SJCRH30 (cell line): ENCODE data around the gene CCDC14. TPM values are rescaled to one million over a fixed set of nuclear protein-coding genes. Genes with fewer than 3 reads are reported as not detected.
"Not testable (repeated sequence)": the region's sequence is repeated elsewhere in the genome, so short reads cannot be mapped to it uniquely, and the experiment has no call there.

Experiments used
- DNase-seq, 2 experiments: peaks; one replicate each; pipeline ENCODE4 v3.0.0-alpha.2; 2015 to 2020
- H3K27ac ChIP-seq: fragments of 250-450 bp; sonication (Bioruptor Pico); 2 replicates; pipeline ENCODE4 v1.5.1; 2020; ENCODE audit warnings: mild to moderate bottlenecking, moderate library complexity
- H3K27me3 ChIP-seq: fragments of 250-450 bp; sonication (Bioruptor Pico); 2 replicates; pipeline ENCODE4 v1.5.1; 2020; ENCODE audit warnings: mild to moderate bottlenecking, moderate library complexity
- H3K36me3 ChIP-seq: fragments of 250-450 bp; sonication (Bioruptor Pico); 2 replicates; pipeline ENCODE4 v1.5.1; 2020; ENCODE audit warnings: mild to moderate bottlenecking, moderate library complexity
- H3K4me1 ChIP-seq: fragments of 250-450 bp; sonication (Bioruptor Pico); 2 replicates; pipeline ENCODE4 v1.5.1; 2020; ENCODE audit warnings: mild to moderate bottlenecking, moderate library complexity
- H3K4me3 ChIP-seq: fragments of 250-450 bp; sonication (Bioruptor Pico); 2 replicates; pipeline ENCODE4 v1.5.1; 2020; ENCODE audit warnings: mild to moderate bottlenecking, moderate library complexity
- H3K9me3 ChIP-seq: fragments of 250-450 bp; sonication (Bioruptor Pico); replicated peaks from 2 replicates; pipeline ENCODE4 v1.5.1; 2020; ENCODE audit warnings: mild to moderate bottlenecking, moderate library complexity
- total RNA-seq: library from RNA; depleted of rRNA; stranded (reverse); fragments of >200 nt; shearing (Covaris generic); gene quantifications from 2 replicates; pipeline ENCODE4 v1.2.3, GENCODE V29; 2014; rRNA removed

The CCDC14 gene, protein sequence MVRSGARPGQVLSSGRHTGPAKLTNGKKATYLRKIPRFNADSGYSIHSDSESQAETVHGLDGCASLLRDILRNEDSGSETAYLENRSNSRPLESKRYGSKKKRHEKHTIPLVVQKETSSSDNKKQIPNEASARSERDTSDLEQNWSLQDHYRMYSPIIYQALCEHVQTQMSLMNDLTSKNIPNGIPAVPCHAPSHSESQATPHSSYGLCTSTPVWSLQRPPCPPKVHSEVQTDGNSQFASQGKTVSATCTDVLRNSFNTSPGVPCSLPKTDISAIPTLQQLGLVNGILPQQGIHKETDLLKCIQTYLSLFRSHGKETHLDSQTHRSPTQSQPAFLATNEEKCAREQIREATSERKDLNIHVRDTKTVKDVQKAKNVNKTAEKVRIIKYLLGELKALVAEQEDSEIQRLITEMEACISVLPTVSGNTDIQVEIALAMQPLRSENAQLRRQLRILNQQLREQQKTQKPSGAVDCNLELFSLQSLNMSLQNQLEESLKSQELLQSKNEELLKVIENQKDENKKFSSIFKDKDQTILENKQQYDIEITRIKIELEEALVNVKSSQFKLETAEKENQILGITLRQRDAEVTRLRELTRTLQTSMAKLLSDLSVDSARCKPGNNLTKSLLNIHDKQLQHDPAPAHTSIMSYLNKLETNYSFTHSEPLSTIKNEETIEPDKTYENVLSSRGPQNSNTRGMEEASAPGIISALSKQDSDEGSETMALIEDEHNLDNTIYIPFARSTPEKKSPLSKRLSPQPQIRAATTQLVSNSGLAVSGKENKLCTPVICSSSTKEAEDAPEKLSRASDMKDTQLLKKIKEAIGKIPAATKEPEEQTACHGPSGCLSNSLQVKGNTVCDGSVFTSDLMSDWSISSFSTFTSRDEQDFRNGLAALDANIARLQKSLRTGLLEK
- total RNA-seq, result 48.3 and 83.7 TPM in 2 replicates

DNA sequence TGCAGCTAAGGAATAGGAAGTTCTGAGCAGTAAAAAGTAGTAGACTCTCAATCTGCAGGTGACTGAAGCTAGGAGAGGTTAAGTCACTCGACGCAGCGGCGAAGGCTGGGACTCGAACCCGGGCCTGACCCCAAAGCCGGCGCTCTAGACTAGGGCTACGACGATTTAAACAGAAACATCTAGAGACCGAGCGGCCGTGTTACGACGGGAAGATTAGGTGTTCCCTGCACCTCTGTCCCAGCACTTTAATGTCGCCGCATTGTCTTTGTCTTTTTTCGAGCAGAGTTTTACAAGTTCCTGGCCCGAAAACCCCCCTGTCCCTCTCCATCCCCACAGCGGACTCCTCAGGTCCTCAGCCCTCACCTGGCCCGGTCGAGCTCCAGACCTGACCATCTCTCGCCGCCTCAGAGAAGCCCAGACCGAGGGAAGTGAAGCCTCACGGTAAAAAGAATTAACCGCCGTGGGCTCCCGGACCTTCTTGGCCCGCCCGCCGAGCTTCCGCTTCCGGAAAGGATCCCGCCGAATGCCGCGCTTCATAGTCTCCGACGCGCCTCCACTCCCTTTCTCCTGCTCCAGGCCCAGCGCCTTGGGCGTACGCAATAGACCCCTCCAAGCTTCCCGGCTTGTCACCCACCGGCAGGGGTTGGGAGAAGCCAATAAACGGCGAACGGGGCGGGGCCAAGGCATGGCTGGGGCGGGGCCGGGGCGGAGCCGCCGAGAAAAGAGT is at the start of gene CCDC14:
TSS of gene CCDC14 (minus strand) at position 449 of the 727 bp plus-strand sequence. CDS start at position 393, 56 bp downstream.
- no peaks in the 10 kb centered on the region for H3K9me3 ChIP-seq
- no peaks in the 10 kb centered on the region for H3K4me1 ChIP-seq
- H3K27ac ChIP-seq, result peak within 1 kb of the TSS; percentile 77
- peak; percentile 99 for DNase-seq
- H3K4me3 ChIP-seq, result peak within 1 kb of the TSS; percentile 82
- H3K36me3 ChIP-seq, result peaks cover 8% of the 10 kb centered on the region
- no peaks in the 10 kb centered on the region for H3K27me3 ChIP-seq

DNA sequence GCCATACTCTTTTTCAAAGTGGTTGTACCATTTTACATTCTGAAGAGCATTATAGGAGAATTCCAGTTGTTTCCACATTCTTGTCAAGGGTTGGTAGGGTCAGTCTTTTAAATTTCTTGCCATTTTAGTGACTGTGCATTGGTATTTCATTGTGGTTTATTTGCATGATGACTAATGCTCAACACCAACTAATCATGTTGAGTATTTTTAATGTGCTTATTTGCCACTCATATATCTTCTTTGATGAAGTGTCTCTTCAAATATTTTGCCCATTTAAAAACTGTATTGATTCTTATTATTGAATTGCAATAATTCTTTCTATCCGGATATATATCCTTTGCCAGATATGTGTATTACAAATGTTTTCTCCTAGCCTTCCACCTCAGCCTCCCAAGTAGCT is 47.3 kb upstream of the CCDC14 start:
- H3K27ac ChIP-seq, H3K4me3 ChIP-seq, H3K27me3 ChIP-seq, H3K36me3 ChIP-seq, H3K4me1 ChIP-seq, H3K9me3 ChIP-seq, DNase-seq: not testable (repeated sequence)

DNA sequence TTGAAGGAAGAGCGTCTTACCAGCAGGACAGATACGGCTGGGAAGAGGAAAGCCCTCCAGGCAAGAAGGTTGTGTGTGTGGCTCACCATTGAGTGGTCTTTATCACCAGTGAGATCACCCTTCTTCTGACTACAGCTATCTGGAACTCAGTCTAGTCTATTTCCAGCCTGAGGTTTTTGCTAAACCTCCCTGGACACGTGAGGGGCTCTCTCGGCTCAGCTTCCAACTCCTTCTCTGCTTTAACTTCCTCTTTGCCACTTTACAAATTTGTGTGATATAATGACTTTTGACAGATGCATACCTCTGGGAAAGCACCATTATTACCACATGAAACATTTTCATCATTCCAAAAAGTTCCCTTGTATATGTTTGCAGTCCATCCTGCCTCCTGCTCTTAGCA is 46.2 kb upstream of the CCDC14 start:
- Histone ChIP-seq H3K9me3 (no peaks in the 10 kb centered on the region), H3K4me1 (no peaks in the 10 kb centered on the region), H3K36me3 (no peaks in the 10 kb centered on the region), H3K4me3 (no peak overlapping the region), H3K27ac (no peak overlapping the region), H3K27me3 (no peaks in the 10 kb centered on the region)
- peak; percentile 17 to 26 for DNase-seq

DNA sequence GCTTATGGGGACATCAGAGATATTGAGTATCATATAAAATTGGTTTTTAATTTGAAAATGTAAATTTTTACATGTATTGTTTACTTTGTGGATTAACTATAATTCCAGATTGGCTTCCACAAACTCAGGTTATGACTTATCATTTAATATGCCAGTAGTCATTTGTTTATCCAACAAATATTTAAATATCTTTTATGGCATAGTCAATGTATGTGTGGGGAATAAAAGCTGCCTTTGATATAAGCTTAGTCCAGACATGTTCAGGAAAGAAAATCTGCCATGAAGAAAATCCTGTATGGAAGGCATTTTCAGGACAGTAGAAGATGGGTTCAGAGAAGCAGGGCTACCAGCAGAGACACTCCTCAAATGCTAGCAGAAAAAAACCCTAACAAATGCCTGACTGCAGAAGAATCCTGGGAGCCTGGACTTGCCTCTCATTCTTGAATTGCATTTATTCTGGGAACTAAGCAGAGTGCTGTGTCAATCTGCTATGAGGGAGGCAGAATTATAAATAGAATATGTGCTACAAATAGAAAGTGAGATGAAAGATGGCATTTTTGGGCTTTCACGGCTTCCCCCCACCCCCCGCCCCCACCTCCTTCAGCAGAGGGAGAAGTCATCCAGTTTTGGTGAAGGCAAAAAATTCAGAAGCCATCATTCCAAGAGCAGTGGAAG is 41.5 kb upstream of the CCDC14 start:
- not testable (repeated sequence) for DNase-seq, H3K27me3 ChIP-seq

DNA sequence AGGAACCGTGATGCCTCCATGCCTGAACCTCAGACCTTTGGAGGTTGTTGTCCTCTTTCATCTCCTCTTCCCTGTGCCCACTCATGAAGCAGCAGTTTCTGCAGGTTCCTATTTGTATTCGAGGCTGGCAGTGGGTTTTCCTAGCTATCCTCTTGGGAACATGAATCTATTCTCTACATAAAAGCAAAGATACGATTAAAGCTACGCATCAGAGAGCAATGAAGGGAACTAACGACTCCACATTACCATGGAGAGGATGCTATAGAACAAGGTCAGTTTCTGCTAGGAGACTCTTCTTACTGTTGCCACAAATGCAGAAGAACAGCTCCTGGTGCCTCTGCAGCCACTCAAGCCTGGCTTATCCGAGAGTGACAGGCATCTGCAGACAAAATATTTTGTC is 40.3 kb upstream of the CCDC14 start:
- not testable (repeated sequence) for DNase-seq, H3K27ac ChIP-seq, H3K27me3 ChIP-seq, H3K4me1 ChIP-seq, H3K4me3 ChIP-seq, H3K36me3 ChIP-seq
- 0 out of 2 replicates have a peak, but pooled peaks cover 10% of the 10 kb centered on the region for H3K9me3 ChIP-seq

More for the DNA sequence above, 41.5 kb upstream of the CCDC14 start:
- not testable (repeated sequence) for H3K4me3 ChIP-seq, H3K9me3 ChIP-seq, H3K27ac ChIP-seq, H3K4me1 ChIP-seq, H3K36me3 ChIP-seq

DNA sequence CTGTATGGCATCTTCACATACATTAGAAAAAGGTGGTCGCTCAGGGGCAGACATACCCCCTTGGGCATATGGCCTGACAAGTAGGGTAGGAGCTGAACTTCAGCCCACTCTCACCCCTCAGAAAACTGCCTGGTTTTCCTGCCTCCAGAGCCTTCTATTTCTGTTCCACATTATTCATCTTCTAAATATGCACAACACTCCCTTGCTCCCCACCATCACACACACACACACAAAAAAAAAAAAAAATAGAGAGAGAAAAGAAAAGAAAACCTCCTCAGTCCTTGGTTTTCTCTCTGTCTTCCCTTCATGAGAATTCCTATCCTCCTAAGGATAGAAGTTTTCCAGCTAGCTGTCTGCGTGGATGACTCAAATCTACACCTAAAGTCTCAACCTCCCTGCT is 36.5 kb upstream of the CCDC14 start:
- Histone ChIP-seq H3K27me3 (no peaks in the 10 kb centered on the region), H3K9me3 (0 out of 2 replicates have a peak, but pooled peaks cover 10% of the 10 kb centered on the region), H3K4me1 (no peaks in the 10 kb centered on the region), H3K36me3 (no peaks in the 10 kb centered on the region), H3K27ac (no peak overlapping the region), H3K4me3 (no peak overlapping the region)
- DNase-seq, result no peak

DNA sequence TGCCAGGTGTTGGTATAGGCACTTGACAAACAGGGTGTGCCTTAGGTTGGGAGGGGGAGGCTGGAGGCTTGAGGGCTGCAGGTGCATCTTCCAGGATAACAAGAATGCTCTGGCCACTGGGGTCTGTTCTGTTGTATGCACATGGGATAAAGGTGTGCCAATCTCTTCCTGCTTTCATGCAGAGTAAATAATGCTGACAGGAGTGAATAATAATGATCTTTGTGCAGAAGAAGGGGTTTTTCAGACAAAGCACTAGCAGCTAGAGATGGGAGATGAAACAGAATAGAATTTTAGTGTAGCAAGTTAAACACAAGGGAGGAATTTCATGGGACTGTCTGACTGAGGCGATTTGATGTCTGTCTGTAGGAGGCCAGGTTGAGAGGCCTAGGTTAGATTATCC is 32.8 kb upstream of the CCDC14 start:
- no peaks in the 10 kb centered on the region for H3K36me3 ChIP-seq
- DNase-seq, result no peak
- H3K27ac ChIP-seq, result no peak overlapping the region
- H3K9me3 ChIP-seq, result 0 out of 2 replicates have a peak, but pooled peaks cover 7% of the 10 kb centered on the region
- 0 out of 2 replicates have a peak, but pooled peaks cover 6% of the 10 kb centered on the region for H3K27me3 ChIP-seq
- H3K4me3 ChIP-seq, result no peak overlapping the region
- no peaks in the 10 kb centered on the region for H3K4me1 ChIP-seq

DNA sequence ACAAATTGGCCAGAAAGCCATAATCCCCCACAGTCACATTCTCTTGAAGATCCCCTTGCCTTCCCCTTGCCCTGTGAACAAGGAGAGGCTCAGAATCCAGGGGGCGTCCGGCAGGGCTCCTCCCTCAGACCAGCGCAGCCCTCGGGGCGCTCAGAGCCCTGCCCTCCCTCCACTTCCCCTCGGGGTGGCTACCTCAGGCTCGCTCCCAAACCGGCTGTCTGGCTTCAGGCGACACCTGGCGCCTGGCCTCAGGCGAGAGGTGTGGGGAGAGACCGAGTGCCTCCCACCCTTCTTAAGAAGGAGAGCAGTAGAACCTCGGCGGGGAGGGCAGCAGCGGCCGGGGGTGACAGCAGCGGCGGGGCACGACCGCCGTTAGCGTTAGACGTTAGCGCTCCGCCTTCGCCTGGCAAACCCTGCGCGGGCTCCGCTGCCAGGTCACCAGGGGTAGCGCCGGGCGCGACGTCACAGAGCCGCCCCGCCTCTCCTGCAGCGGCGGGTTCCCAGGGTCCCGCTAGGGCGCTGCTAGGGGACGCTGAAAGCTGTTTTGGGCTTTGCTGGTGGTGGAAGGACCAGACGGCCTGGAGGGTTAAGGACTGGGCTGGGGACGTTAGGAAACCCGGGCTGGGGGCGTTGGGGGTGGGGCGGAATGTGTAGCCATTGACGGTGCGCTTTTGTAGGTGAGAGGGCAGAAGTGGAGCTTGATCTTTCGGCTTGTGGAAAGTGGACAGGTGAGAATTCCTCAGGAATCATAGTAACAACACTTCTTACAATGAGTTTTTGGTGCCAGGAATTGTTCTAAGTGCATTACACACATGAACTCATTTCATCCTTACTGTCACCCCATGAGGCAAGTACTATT is 30.9 kb upstream of the CCDC14 start, which contains the start of gene ROPN1:
TSS of gene ROPN1 (minus strand) at position 395 of the 859 bp plus-strand sequence. CDS start 11,643 bp downstream, outside the sequence.
- H3K9me3 ChIP-seq, H3K27ac ChIP-seq, H3K36me3 ChIP-seq, DNase-seq, H3K27me3 ChIP-seq, H3K4me1 ChIP-seq, H3K4me3 ChIP-seq: not testable (repeated sequence)

DNA sequence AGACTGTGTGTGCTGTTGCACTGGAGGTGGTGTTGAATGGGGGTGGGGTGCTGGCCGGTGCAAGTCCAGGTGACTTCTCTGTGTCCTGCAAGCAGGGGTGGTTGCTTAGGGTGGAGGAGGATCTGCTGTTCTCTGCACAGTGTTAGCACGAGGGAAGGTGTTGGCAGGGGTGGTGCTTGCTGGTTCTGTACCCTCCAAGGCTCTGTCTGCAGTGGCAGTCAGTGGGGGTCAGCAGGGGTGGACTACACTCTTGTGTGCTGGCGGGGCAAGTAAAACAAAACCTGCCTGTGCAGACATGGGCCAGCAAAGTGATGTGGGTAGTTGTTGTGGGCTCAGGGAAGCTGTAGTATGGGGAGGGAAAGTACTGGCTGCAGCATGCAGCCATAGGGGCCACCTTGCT is 25.4 kb upstream of the CCDC14 start:
- Histone ChIP-seq H3K36me3 (no peaks in the 10 kb centered on the region), H3K4me3 (no peak overlapping the region), H3K9me3 (0 out of 2 replicates have a peak, but pooled peaks cover 3% of the 10 kb centered on the region), H3K4me1 (no peaks in the 10 kb centered on the region), H3K27ac (no peak overlapping the region), H3K27me3 (0 out of 2 replicates have a peak, but pooled peaks cover 6% of the 10 kb centered on the region)
- no peak for DNase-seq

DNA sequence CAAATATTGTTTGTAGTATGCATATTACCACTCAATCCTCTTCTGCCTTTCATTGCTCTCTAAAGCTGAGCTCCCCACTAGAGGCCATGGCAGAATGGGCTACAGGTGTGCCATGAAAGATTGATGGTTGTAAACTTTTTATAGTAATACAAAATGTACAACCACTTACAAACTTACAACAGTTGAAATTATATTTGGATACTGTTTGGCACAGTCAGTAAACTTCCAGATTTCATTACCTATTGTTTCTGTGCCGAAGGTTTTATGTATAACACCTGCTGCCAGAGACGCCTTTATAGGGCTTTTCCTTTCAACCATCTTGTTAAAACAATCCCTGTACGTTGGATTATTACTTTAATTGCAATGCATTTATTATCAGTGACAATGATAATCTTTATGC is 23.9 kb upstream of the CCDC14 start:
- Histone ChIP-seq H3K27ac (no peak overlapping the region), H3K4me1 (no peaks in the 10 kb centered on the region), H3K4me3 (no peak overlapping the region), H3K9me3 (0 out of 2 replicates have a peak, but pooled peaks cover 3% of the 10 kb centered on the region), H3K27me3 (0 out of 2 replicates have a peak, but pooled peaks cover 3% of the 10 kb centered on the region), H3K36me3 (no peaks in the 10 kb centered on the region)
- DNase-seq, result no peak

DNA sequence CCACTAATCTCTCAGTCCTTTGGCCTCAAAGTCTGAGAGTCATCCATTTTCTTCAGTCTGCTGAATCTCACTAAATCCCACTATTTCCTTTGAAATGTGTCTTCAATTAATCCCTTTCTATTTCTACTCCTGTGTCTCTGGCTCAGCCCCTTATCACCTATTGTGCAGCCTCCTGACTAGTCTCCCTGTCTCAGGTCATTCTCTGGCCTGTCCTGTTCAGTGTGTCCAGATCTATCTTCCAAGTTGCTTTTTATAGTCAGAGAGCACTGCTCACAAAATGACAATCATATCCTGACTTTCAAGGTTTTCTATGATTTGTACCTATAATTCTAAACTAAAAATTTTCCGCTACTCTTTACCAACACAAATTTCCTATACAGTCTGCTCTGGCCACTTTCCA is 23.3 kb upstream of the CCDC14 start:
- Histone ChIP-seq H3K4me1 (no peaks in the 10 kb centered on the region), H3K4me3 (no peak overlapping the region), H3K9me3 (0 out of 2 replicates have a peak, but pooled peaks cover 3% of the 10 kb centered on the region), H3K27me3 (no peaks in the 10 kb centered on the region), H3K36me3 (no peaks in the 10 kb centered on the region), H3K27ac (no peak overlapping the region)
- no peak for DNase-seq

DNA sequence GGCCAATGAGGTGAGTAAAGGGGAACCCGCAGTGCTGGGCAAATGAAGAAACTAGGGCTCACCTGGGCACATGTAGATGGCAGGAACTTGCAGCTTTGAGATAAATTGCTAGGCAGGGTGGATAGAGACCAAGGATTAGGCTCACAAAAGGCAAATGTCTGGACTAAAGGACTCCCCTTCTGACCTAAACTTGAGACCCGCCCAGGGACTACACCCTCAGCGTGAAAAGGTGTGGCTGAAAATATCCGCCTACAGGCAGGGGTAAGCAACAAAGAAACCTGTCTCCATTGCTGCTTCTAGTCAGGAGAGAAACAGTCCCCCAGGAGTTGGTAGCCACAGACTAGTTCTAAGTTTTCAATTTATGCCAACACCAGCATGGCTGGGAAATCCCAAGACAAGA is 20.3 kb upstream of the CCDC14 start:
- H3K27ac ChIP-seq, H3K4me1 ChIP-seq, H3K9me3 ChIP-seq, DNase-seq, H3K4me3 ChIP-seq, H3K36me3 ChIP-seq, H3K27me3 ChIP-seq: not testable (repeated sequence)

DNA sequence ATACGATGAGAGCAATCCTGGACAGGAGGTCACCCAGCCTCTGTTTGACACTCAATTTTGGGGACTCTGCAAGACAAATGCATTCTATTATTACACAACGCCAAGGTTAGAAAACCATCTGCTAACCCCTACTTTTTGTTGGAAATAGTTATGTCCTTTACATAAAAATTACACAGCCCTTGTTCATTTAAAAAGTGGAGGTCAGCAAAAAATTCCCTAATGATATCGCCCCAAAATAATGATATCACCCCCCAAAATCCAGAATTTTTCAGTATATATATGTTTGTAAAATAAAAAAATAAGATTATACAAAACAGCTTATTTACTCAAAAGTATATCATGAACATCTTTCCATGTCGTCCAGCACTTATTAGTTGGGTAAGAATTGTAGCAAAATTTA is 19.5 kb upstream of the CCDC14 start:
- Histone ChIP-seq H3K4me3 (no peak overlapping the region), H3K36me3 (no peaks in the 10 kb centered on the region), H3K27ac (no peak overlapping the region), H3K4me1 (no peaks in the 10 kb centered on the region), H3K27me3 (no peaks in the 10 kb centered on the region), H3K9me3 (0 out of 2 replicates have a peak, but pooled peaks cover 3% of the 10 kb centered on the region)
- no peak for DNase-seq
